NT2/D1 (cell line): ENCODE results near the gene FAM81A.

Source experiments
- SUZ12 ChIP-seq: IDR thresholded peaks from 2 replicates; pipeline ENCODE4 v1.6.1; 2011; ENCODE audit not compliant: insufficient read length, insufficient read depth; ENCODE audit errors: extremely low read depth
- YY1 ChIP-seq: IDR thresholded peaks from 2 replicates; pipeline ENCODE4 v1.6.1; 2011; ENCODE audit not compliant: insufficient read length, insufficient read depth
- ZNF274 ChIP-seq: IDR thresholded peaks from 2 replicates; pipeline ENCODE4 v1.6.1; 2011; ENCODE audit warnings: mild to moderate bottlenecking, low read depth, low read length

DNA sequence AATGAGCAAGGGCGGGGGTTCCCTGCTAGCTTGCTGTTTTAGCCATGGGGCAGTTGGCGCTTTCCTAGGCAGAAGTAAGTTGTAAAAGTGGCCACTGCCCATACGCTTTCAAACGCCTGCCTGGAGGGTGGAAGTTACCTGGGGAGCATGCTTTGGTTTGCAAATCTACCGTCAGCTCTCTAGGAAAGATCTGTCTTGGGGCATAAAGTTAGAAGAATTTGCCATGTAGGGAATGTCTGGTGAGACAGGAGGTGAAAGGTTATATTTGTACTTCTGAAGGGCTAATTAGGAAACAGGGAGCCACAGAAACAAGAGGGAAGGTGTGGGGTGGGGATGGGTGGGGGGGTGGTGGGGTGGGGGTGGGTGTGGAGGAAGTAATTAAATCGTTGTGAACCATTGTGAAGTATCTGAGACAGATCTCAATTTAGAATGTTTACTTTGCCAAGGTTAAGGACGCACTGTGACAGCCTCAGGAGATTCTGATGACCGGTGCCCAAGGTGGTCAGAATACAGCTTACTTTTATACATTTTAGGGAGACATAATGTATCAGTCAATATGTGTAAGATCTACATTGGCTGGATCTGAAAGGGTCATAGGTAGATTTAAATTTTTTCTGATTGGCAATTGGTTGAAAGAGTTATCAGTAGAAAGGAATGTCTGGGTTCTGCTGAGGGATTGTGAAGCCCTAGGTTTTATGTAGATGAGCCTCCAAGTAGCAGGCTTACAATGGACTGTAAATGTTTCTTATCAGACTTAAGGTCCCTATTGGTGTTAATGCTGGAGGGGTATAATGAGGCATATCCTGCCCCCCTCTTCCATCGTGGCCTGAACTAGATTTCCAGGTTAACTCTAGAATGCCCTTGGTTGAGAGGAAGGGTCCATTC is 111.6 kb downstream of the FAM81A start:
- TF ChIP-seq YY1: no peak
- TF ChIP-seq ZNF274: no peak
- TF ChIP-seq SUZ12: no peak
